DMS53 treated with DMSO at 0.1 percent for 48 hours (cell line): ENCODE measurements around the gene BDH2.

Experiments used
- DNase-seq: peaks from one replicate; lab custom pipeline; 2025; ENCODE audit not compliant: unreplicated experiment; lab: John Stamatoyannopoulos, UW

The BDH2 gene

GRCh38 chr4:103099691-103100392 lies at the start of gene BDH2:
Gene BDH2 (minus strand): TSS chr4:103099834. CDS start chr4:103096254, 3,580 bp downstream.
- peak; percentile 76 for DNase-seq

- DNase-seq, result no peak
Measured at GRCh38 chr4:103144926-103145325, 45.3 kb upstream of the BDH2 start.

GRCh38 chr4:103137446-103137827 lies 37.8 kb upstream of the BDH2 start:
- DNase-seq, result no peak

GRCh38 chr4:103136671-103137445 lies 37.2 kb upstream of the BDH2 start:
- DNase-seq, result no peak

- no peak for DNase-seq
Measured at GRCh38 chr4:103129174-103129573, 29.5 kb upstream of the BDH2 start.

- DNase-seq, result no peak
Measured at GRCh38 chr4:103126126-103126525, 26.5 kb upstream of the BDH2 start.

GRCh38 chr4:103123114-103123513 lies 23.5 kb upstream of the BDH2 start:
- DNase-seq, result no peak

GRCh38 chr4:103118166-103118565 lies 18.5 kb upstream of the BDH2 start:
- DNase-seq, result no peak

GRCh38 chr4:103111598-103111997 lies 12.0 kb upstream of the BDH2 start:
- DNase-seq, result no peak

- no peak for DNase-seq
Measured at GRCh38 chr4:103108542-103108941, 8.9 kb upstream of the BDH2 start.

- DNase-seq, result no peak
Measured at GRCh38 chr4:103105558-103106356, 6.1 kb upstream of the BDH2 start.

GRCh38 chr4:103104886-103105285 lies 5.3 kb upstream of the BDH2 start:
- no peak for DNase-seq

GRCh38 chr4:103100691-103101090 lies 1.1 kb upstream of the BDH2 start:
- no peak for DNase-seq

GRCh38 chr4:103098756-103099440 lies 736 bp downstream of the BDH2 start:
- DNase-seq, result no peak

- no peak for DNase-seq
Measured at GRCh38 chr4:103098341-103098740, 1.3 kb downstream of the BDH2 start.

GRCh38 chr4:103097112-103097511 lies 2.5 kb downstream of the BDH2 start:
- no peak for DNase-seq

- DNase-seq, result no peak
Measured at GRCh38 chr4:103095080-103095479, 4.6 kb downstream of the BDH2 start.

- DNase-seq, result no peak
Measured at GRCh38 chr4:103092245-103092644, 7.4 kb downstream of the BDH2 start.

GRCh38 chr4:103091601-103092223 lies 7.9 kb downstream of the BDH2 start:
- DNase-seq, result peak; percentile 59

- no peak for DNase-seq
Measured at GRCh38 chr4:103089481-103089880, 10.2 kb downstream of the BDH2 start.

GRCh38 chr4:103086551-103086950 lies 13.1 kb downstream of the BDH2 start:
- no peak for DNase-seq
